NCI-H345 treated with DMSO at 0.1 percent for 48 hours (cell line): ENCODE measurements around the gene COL6A3.

Experiments
- DNase-seq: peaks from one replicate; lab custom pipeline; 2025; ENCODE audit not compliant: unreplicated experiment; lab: John Stamatoyannopoulos, UW

COL6A3 gene

GRCh38 chr2:237413777-237414661, at the start of gene COL6A3:
COL6A3 (minus strand) TSS chr2:237414164; CDS start chr2:237396817, 17,347 bp downstream.
- DNase-seq, result no peak

GRCh38 chr2:237459741-237460174, 45.8 kb upstream of the COL6A3 start:
- DNase-seq, result no peak

DNA sequence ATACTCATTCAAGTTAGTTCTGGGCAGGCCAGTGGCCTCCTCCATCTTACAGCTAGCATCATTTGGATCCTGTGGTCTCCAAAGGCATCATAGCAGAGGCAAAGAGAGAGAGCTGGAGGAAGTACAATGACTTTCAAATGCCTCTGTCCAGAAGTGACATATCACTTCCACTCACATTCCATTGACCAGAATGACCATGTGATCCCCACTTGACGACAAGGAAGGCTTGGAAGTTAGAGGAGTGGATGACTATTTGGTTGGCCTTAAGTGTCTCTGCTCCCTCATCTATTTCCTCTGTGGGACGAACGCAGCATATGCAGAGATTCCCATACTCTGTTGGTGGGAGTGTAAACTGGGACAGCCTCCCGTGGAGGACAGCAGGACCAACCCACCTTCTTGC, 45.3 kb upstream of the COL6A3 start:
- no peak for DNase-seq

DNA sequence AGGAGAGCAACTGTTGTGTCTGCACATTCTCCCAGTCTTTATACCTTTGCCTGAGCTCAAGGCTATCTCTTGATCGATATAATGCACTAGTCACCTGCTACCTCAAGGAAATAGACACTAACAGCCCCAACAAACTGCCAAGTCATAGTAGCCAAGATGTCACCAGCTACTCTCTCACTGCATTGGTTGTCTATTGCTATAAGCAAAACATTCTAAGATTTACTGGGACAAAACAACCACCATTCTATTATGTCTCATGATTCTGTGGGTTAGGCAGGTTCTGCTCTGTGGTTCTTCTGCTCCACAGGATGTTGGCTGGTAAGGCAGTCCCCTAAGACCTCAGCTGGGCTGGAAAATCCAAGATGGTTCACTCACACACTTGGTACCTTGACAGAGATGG, 44.6 kb upstream of the COL6A3 start:
- DNase-seq, result no peak

GRCh38 chr2:237457388-237457941, 43.5 kb upstream of the COL6A3 start:
- DNase-seq, result no peak

DNA sequence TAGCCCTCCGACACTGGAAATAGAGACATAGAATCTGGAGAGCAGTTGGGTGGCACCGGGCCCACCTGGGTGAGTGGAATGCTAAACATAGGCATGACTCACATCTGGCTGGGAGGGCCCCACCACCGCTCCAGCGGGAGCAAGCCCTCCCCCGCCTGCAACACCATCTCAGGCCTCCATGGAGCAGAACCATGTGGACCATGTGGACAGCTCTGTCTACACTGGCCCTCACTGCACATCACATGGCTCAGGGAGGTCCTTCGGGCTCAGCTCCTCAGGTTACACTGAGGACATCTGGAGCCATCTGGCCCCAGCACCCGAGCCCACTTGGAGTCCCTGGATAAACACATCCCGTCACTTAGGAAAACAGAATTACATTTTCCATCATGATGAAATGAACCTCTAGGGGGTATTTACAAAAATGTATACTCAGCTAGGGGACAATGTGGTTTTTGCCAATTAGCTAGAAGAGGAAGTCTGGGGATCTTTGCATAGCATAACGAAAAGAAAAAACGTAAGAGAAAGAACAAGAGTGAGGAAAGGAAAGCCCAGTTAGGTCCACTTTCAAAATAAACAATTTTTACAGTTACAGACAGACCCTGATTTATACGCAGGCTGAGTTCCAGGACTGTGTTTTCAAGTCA, 42.4 kb upstream of the COL6A3 start:
- DNase-seq, result no peak

DNA sequence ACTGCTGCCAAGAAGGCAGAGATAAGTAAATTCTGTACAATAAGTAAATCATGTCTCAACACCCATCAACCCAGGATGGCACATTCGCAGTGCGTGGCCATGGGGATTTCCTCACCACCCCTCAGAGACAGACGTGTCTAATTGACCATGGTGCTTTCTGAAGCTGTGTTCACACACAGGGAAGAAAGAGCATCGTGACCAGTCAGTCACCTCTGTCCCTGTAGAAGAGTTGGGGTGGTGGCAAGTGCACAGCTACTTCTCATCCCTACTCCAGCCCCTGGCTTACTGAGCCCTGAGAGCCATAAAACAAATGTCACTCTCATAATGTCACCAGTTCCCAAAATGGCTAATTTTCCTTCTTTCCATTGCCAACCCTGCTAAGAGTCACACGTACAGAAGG, 41.8 kb upstream of the COL6A3 start:
- no peak for DNase-seq

DNA sequence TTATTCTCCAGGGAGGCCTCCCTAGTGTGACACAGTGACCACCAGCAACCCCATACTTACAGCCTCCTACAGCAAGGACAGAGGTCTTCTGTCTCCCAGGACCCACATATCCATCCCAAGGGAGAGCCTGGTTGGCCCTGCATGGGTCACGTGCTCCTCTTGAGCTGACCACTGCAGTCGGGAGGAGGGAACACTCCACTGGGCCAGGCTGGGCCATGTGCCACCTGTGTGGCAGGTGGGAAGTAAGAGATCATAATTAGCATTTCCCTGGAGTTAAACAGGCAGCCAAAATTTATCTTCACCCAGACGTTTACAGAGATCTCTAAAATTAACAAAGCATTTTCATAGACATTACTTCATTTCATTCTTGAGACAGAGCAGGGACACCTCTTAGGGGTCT, 39.7 kb upstream of the COL6A3 start:
- no peak for DNase-seq

DNA sequence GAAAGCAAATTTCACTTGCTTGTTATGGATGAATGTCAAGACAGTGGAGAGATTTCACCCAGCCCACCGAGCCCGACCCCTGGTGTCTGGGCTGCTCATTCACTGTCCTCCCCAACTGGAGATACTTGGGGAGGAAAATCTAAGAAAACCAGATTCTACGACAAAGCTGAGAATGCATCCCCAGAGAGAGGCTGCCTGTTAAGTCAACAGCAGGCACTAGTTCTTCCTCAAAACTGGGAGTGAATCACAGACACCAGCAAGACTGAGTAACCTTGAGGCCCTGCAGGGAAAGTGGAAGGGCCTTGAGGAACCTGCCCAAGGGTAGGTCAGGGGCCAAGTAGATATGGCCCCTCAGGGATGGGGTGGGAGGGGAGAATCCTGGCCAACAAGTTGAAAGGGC, 38.9 kb upstream of the COL6A3 start:
- no peak for DNase-seq

DNA sequence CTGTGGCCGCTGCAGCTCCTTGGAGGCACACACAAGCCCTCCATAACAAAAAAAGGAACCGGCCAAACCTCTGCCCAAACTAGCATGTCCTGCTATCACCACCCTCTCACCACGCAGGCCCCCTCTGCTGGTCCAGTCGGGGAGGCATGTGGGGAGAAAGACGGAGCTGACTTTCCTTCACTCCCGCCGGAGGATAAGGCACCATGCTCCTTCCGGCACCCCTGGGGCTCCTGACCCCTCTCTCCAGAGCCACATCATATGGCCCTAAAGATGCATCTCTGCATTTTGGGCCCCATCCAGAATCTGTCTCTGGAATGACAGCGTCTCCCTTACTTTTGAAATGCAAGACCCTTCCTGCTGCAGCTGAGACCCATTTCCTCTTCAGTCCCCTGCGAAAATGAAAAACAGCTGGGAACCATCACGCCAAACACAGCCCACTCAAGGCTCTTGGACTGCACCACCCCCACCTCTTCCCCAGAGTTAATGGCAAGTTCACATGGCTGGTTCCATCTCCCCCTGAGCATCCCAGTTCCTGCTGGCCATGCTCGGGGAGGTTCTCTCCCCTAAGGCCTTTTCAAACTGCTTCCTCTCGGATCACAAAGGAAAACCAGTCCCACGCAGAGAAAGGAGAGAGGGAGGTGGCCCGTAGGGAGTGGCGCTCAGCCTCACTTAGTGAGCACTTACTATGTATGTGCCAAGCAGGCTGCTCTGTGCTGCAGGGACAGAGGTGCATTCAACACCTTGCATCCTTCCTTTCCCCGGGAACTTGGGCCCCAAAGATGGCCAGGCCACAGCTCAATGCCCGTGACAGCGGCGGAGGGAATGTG, 37.9 kb upstream of the COL6A3 start:
- DNase-seq, result no peak

DNA sequence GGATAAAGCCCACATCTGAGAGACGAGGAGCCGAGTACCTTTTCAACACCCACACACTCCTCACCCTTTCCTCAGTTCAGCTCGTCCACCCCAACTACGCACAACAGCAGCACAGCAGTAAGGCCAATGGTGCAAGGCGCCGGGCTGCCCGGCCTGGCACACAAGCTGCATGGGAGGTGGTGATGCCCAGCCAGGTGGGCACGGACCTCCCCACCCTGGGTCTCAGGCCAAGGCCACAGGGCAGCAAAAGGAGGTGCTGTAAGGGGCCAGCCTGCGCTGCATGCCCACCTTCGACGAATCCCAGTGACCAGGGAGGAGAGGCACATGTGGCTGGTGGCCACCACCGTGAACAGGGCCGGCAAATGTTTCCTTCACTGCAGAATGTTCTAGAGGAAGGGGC, 36.6 kb upstream of the COL6A3 start:
- DNase-seq, result no peak

DNA sequence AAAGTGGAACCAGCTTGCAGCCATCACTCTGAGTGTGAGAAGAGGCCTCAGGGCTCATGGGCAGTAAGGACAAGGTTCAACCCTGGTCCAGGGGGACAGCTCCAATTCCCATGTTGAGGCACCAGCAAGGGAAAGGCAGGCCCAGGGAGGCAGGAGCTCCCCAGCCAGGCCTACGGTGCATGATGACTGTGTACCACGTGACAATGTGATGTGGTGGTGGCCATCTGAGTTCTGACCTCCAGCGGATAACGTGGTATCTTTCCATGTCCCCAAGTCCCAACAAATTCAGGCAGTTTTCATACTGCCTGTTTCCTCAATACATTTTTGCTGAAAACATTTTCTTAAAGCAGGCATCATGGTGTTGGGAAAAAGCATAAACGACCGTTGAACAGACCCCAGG, 36.1 kb upstream of the COL6A3 start:
- no peak for DNase-seq

GRCh38 chr2:237449193-237449881, 35.4 kb upstream of the COL6A3 start:
- DNase-seq, result no peak

DNA sequence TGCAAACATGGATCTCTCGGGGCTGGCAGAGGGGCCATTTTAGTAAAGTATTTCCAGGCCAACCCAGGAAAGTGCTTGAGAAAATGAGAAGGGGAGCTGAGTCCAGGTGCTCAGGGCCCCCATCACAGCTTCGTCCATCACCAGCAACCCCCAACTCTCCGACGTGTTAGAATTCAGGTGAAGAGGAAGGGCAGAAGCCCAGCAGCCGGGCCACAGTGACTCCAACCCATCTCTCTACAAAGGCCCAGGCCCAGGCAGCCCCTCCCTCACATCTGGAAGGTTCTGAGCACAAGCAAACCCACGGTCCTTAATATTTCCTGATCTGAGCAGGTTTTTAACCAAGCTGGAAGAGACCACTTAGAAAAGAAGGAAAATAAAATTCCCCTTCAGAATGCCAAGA, 34.7 kb upstream of the COL6A3 start:
- DNase-seq, result no peak

- no peak for DNase-seq
Observed at GRCh38 chr2:237448171-237448570, 34.2 kb upstream of the COL6A3 start.

DNA sequence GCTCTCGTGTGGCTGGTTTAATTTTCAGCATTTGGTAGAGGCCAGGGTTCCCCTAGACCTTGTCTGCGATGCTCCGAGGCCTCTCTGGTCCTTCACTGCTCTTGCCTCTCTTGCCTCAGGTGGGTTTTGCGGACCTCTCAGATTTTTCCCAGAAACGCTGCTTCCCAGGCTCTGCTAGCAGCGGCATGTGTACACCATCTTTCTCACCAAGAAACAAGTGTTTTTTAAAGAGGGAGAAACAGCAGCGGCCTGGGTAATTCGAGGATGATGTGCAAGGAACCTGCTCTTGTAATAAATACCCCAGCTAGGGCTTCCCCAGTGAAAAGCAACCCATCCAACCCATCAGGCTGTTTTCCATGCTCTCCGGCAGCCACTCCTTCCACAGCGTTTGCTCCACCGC, 33.5 kb upstream of the COL6A3 start:
- no peak for DNase-seq

GRCh38 chr2:237446338-237446665, 32.3 kb upstream of the COL6A3 start:
- DNase-seq, result no peak

GRCh38 chr2:237445611-237446337, 31.8 kb upstream of the COL6A3 start:
- DNase-seq, result no peak

DNA sequence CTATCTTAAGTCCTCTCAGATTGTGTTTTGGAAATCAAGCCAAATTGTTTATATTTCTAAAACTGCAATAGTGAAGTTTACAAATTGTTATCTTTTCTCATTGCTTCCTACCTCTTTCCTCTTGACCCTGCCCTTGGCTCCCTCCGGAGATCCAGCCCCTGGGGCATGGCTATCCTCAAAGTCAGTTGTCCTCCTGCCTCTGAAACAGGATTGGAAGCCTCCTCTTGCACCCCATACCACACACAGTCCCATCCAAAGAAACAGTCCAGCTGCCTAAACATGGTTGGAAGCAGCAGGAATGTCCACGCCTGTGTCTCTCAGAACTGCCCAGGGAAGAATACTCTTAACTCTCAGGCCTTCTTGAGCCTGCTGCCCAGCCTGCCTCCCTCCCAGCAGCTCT, 30.1 kb upstream of the COL6A3 start:
- DNase-seq, result no peak

DNA sequence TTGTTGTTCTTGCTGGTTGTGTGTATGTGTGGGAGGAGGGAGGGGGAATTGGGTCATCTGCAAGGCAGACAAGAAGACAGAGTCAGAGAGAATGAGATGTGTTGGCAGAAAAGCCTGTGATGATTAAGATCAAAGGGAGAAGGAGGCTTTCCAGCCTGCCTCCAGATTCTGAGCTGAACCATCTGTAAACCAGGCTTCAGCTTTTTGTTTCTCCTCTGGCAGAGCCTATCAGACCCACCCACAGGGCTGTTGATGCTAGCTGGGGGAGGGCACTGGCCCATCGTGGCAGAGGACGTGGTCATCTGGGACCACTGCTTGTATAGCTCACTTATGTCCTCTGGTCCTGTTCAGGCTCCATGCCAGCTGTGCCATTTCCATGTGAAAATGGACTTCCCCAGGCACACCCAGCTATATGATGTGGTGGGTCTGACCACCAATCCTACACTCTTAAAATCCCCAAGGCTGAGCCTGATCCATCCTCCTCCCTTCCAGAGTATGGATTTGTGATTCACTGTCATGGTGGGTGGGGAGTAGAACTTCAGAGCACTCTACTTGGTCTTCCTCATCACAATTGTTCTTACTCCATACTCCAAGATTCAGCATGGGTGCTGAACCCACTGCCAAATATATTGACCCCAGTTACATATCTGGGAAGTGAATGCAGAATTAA, 27.8 kb upstream of the COL6A3 start:
- no peak for DNase-seq
